Ascending aorta (tissue), 2 donors: ENCODE results near the gene MACF1. TPM values are rescaled to one million over a fixed set of nuclear protein-coding genes. Genes with fewer than 3 reads are reported as not detected.
A peak's percentile ranks its signal among the peaks of the same experiment; 100 is the strongest.

Experiments used
- DNase-seq, 2 donors: peaks; one replicate each; pipeline ENCODE4 v3.0.0-alpha.2; 2019; ENCODE audit warnings: low spot score in 2 of 2
- H3K27ac ChIP-seq, 2 donors: fragments of 200-600 bp; sonication (generic); one replicate each; pipeline ENCODE4 v1.5.1; 2016 to 2017; ENCODE audit warnings: mild to moderate bottlenecking in 1 of 2
- H3K27me3 ChIP-seq: fragments of 200-600 bp; sonication (generic); one replicate; pipeline ENCODE4 v1.5.1; 2017
- H3K36me3 ChIP-seq, 2 donors: fragments of 200-600 bp; sonication (generic); one replicate each; pipeline ENCODE4 v1.5.1; 2016
- H3K4me1 ChIP-seq, 2 donors: fragments of 200-600 bp; sonication (generic); one replicate each; pipeline ENCODE4 v1.5.1; 2016 to 2017; ENCODE audit warnings: mild to moderate bottlenecking in 1 of 2
- H3K4me3 ChIP-seq, 2 donors: fragments of 200-600 bp; sonication (generic); one replicate each; pipeline ENCODE4 v1.5.1; 2016 to 2017; ENCODE audit warnings: mild to moderate bottlenecking in 1 of 2
- H3K9me3 ChIP-seq, 2 donors: fragments of 200-600 bp; sonication (generic); one replicate each; pipeline ENCODE4 v1.5.1; 2016
- CTCF ChIP-seq, 3 experiments: fragments of 200-600 bp in 2 of 3; fragments of 450-650 bp in 1 of 3; sonication (generic) in 2 of 3; IDR thresholded peaks; one replicate each; pipeline ENCODE4 v1.5.1; 2016 to 2019; ENCODE audit warnings: antibody characterized with exemption in 3 of 3, mild to moderate bottlenecking in 1 of 3, moderate library complexity in 1 of 3
- intact Hi-C: fragments of 100-400 bp; cut with DNase I; formaldehyde crosslinking; loops from one replicate; pipeline ENCODE4 v1.15.1; 2023
- total RNA-seq: library from RNA; depleted of rRNA; stranded (reverse); fragments of >200 nt; gene quantifications from one replicate; pipeline ENCODE4 v1.1.0, GENCODE V29; 2016

The MACF1 gene
- total RNA-seq, 1 donor from 2014 or later, result 279 TPM

DNA sequence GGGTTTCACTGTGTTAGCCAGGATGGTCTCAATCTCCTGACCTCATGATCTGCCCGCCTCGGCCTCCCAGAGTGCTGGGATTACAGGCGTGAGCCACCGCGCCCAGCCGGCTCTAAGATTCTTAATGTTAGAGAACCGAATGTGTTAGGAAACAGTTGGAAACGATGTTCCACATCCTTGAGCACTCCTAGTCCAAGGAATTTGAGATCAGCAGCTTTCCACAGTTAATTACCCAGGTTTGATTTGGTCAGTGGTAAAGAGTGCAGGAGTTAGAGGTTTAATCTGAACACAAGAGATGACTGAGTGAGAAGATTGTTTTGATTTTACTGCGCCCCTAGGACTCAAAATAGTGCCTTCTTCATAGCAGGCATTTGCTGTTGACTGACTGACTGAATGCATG is 211.1 kb downstream of the MACF1 start:
- Histone ChIP-seq H3K27me3 (no peaks in the 10 kb centered on the region), H3K4me3 (peak overlapping the region in 1 of 2 donors; percentile 44), H3K4me1 (peaks cover 8 to 72% of the 10 kb centered on the region in 2 donors), H3K36me3 (no peaks in the 10 kb centered on the region), H3K27ac (peak overlapping the region; percentile 12 to 63), H3K9me3 (no peaks in the 10 kb centered on the region)
- intact Hi-C loops, result no loop called here
- DNase-seq, result no peak
- TF ChIP-seq CTCF (IDR thresholded peaks at IDR 0.05), result no peak

GRCh38 chr1:39416609-39417008 is 212.1 kb downstream of the MACF1 start:
- H3K27ac ChIP-seq, result peak overlapping the region in 1 of 2 donors; percentile 8
- H3K27me3 ChIP-seq, result no peaks in the 10 kb centered on the region
- no peak for DNase-seq
- intact Hi-C loops, result no loop called here
- H3K4me1 ChIP-seq, result peaks cover 7 to 68% of the 10 kb centered on the region in 2 donors
- no peak for TF ChIP-seq CTCF (IDR thresholded peaks at IDR 0.05)
- H3K36me3 ChIP-seq, result no peaks in the 10 kb centered on the region
- no peak overlapping the region for H3K4me3 ChIP-seq
- no peaks in the 10 kb centered on the region for H3K9me3 ChIP-seq

GRCh38 chr1:39418236-39418635 is 213.7 kb downstream of the MACF1 start:
- Histone ChIP-seq H3K27ac (no peak overlapping the region), H3K36me3 (peaks cover 6 to 9% of the 10 kb centered on the region in 2 donors), H3K9me3 (no peaks in the 10 kb centered on the region), H3K4me3 (peak overlapping the region in 1 of 2 donors; percentile 12), H3K27me3 (no peaks in the 10 kb centered on the region), H3K4me1 (peaks cover 7 to 64% of the 10 kb centered on the region in 2 donors)
- TF ChIP-seq CTCF (IDR thresholded peaks at IDR 0.05), result no peak
- DNase-seq, result no peak
- intact Hi-C loops, result no loop called here

GRCh38 chr1:39420493-39420892 is 216.0 kb downstream of the MACF1 start:
- Histone ChIP-seq H3K27me3 (no peaks in the 10 kb centered on the region), H3K27ac (peak overlapping the region in 1 of 2 donors; percentile 19), H3K9me3 (no peaks in the 10 kb centered on the region), H3K4me1 (peaks cover 0 to 52% of the 10 kb centered on the region in 2 donors), H3K36me3 (peaks cover 26 to 27% of the 10 kb centered on the region in 2 donors), H3K4me3 (no peak overlapping the region)
- intact Hi-C loops, result no loop called here
- no peak for DNase-seq
- TF ChIP-seq CTCF (IDR thresholded peaks at IDR 0.05), result no peak

DNA sequence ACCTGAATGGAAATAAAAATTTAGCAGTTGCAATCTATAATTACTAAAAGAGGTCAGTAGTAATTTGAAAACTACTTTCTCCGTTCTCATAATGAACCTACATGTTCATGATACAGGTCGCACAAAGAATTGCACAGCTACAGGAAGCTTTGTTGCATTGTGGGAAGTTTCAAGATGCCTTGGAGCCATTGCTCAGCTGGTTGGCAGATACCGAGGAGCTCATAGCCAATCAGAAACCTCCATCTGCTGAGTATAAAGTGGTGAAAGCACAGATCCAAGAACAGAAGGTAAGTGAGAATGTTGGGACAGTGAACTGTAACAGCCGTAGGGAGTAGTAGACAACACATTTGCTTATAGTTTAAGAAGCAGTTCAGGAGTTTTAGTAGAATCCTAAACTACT is 218.1 kb downstream of the MACF1 start:
- Histone ChIP-seq H3K9me3 (no peaks in the 10 kb centered on the region), H3K27me3 (no peaks in the 10 kb centered on the region), H3K27ac (peak overlapping the region in 1 of 2 donors; percentile 1), H3K4me1 (peaks cover 3 to 42% of the 10 kb centered on the region in 2 donors), H3K4me3 (no peak overlapping the region), H3K36me3 (peaks cover 26 to 39% of the 10 kb centered on the region in 2 donors)
- TF ChIP-seq CTCF (IDR thresholded peaks at IDR 0.05), result no peak
- DNase-seq, result no peak
- intact Hi-C loops, result no loop called here

DNA sequence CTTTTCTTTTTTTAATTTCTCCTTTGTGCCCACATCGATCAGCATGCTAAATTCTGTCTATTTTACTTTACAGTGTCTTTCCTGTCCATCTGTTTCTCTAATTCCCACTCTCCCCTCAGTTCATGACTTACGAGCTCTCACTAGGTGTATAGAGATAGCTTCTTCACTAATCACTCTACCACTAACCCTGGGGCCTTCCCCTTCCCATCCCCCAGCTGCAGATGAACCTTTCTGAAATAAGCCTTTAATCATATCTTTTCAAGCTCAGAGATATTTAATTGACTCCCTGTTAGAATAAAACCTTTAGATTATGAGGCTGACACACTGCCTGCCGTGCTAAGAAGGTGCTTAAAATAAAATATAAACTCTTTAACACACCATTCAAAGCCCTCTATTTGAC is 220.7 kb downstream of the MACF1 start:
- DNase-seq, result no peak
- no peak for TF ChIP-seq CTCF (IDR thresholded peaks at IDR 0.05)
- no peak overlapping the region for H3K4me3 ChIP-seq
- intact Hi-C loops, result no loop called here
- no peaks in the 10 kb centered on the region for H3K27me3 ChIP-seq
- H3K9me3 ChIP-seq, result no peaks in the 10 kb centered on the region
- H3K4me1 ChIP-seq, result peaks cover 3 to 26% of the 10 kb centered on the region in 2 donors
- H3K36me3 ChIP-seq, result peaks cover 49 to 62% of the 10 kb centered on the region in 2 donors
- peak overlapping the region; percentile 29 to 43 for H3K27ac ChIP-seq
